GM19023 (cell line): ENCODE results near the gene DNAJC24.

Experiments
- ATAC-seq: cut with Tn5 transposase; IDR thresholded peaks from one replicate; pipeline ENCODE4 v1.9.1; 2021; ENCODE audit warnings: mild to moderate bottlenecking, moderate library complexity; ENCODE audit not compliant: unreplicated experiment

The DNAJC24 gene

DNA sequence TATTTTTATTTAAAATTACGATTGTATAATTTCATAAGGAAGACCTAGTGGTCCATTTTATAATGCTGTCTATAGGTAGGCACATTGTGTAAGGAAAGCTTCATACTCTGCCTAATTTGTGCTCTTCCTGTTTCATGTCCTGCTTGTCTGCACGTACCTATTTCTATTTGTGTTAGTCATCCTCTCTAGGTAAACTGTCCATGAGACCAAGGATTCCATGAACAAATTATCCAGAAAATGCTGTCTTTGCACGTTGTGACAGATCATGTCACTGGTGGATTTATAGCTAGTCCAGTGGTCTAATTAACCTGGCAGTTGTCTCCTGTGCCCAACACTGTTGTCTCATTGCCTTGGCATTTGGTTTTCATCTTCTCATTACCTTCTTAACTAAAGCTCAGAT, 44.7 kb downstream of the DNAJC24 start:
- ATAC-seq, result no peak

GRCh38 chr11:31415435-31415834, 45.8 kb downstream of the DNAJC24 start:
- ATAC-seq, result no peak

DNA sequence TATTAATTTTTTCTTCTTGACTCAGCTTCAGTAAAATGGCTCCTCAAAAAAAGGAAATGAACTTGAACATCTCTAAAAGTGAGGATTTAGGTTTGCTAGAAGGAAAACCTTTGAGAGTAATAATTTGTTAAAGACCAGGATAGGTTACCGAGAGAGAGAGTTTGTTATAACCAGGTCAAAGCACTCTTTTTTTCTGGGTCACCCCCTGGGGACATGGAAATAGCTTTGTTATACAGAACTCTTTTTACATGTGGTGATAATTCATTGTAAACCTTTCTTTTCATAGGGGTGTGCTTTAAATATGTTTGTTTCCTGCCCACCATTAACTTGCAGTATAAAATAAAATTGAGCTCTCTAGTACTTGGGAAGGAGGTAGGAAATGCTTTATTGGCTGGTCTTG, 47.7 kb downstream of the DNAJC24 start:
- ATAC-seq, result no peak

- no peak for ATAC-seq
Measured at GRCh38 chr11:31417816-31418215, 48.2 kb downstream of the DNAJC24 start.

GRCh38 chr11:31419138-31419537, 49.5 kb downstream of the DNAJC24 start:
- ATAC-seq, result no peak

DNA sequence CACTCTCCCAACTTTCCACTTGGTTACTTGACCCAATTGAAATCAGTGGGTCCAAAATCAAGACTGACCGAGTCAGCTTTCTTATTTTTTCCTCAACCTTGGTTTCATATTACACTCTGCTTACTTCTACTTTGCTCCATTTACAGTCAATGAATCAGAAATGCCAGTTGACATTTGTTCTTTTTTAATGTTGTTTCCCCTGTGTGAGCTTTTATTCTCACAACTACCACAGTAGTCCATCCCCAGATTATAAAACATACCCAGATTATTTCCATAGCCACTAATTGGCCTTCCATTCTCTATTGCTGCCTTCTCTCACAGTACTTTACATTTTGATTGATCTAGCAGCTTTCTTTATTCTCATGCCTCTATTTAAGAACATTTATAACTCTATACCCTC, 50.0 kb downstream of the DNAJC24 start:
- ATAC-seq, result no peak

GRCh38 chr11:31421820-31422219, 52.2 kb downstream of the DNAJC24 start:
- ATAC-seq, result no peak

- ATAC-seq, result no peak
Measured at GRCh38 chr11:31422703-31423102, 53.0 kb downstream of the DNAJC24 start.

DNA sequence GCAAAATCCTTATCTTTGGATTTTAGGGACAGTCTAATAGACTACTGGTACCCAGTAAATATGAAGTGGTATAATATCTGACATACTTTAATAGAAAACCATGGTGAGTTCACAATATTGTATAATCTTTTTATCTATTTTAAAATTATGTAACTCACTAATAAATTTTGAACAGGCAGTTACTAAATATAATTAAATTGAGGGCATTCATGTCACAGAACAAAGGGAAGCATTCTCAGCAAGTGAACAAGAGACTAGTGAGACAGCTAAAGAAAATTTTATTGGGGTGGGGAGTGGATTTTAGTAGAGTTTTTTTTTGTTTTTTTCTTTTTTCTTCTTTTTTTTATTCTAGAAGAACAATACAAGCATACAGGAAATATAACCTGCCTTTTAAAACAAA, 55.0 kb downstream of the DNAJC24 start:
- ATAC-seq, result no peak

GRCh38 chr11:31433851-31434250, 64.2 kb downstream of the DNAJC24 start:
- ATAC-seq, result no peak

DNA sequence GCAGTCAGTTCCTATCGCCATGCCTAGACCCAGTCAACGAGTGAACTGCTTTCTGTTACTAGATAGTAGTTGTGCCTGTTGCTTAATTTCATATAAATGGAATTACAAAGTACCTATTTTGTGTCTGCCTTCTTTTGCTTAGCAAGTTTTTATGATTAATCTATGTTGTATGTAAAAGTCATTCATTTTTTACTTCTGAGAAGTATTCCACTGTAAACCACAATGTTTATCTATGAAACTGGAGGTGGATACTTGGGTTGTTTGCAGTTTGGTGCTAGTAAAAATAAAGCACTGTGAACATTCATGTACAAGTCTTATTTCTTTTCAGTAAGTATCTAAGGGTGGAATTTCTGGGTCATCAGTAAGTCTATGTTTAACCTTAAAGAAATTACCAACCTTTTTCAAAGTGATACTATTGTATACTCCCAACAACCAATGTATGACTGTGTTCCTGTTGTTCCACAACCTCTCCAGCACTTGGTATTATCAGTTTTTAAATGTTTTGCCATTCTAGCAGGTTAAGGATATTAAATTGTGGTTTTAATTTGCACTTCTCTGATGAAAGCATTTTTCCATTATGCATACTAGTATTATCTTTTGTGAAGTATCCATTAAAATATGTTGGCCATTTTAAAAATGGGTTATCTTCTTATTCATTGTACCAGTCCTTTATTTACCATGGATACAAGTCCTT, 68.2 kb downstream of the DNAJC24 start:
- no peak for ATAC-seq

- no peak for ATAC-seq
Measured at GRCh38 chr11:31441296-31441695, 71.6 kb downstream of the DNAJC24 start.

GRCh38 chr11:31442086-31442485, 72.4 kb downstream of the DNAJC24 start:
- ATAC-seq, result no peak

- ATAC-seq, result no peak
Measured at GRCh38 chr11:31443802-31444201, 74.1 kb downstream of the DNAJC24 start.

DNA sequence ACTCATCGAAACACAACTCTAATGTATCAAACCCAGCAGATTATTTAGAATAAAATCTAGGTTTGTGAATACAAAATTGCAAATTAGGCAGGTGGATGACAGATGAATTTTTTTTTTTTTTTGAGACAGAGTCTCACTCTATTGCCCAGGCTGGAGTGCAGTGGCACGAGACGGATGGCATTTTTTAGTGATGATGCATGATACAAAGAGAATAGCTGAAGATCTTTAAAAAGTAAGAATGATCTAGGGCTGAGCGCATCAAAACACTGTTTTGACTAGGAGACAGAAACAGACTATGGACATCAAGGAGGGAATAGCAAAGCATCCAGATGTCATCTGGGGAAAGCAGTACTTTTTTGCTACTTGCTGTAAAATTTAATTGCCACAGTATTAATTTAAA, 76.0 kb downstream of the DNAJC24 start:
- ATAC-seq, result no peak

DNA sequence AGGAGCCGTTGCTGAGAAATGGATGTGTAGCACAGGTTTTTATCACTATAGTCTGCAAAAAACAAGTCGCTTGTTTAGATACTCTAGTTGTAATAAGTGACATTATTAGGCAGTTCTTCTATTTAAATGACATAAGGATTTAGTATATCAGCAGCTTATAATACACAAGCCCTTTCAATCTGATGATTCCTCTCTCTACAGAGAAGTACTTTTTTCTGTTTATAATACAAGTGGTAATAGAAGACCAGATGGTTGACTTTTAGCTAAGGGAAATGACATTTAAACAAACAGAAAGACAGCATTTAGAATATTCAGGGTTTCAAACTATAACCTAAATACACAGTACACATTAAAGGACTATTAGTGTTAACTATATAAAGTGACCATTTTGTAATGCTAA, 79.4 kb downstream of the DNAJC24 start:
- no peak for ATAC-seq

GRCh38 chr11:31450841-31451240, 81.2 kb downstream of the DNAJC24 start:
- no peak for ATAC-seq

DNA sequence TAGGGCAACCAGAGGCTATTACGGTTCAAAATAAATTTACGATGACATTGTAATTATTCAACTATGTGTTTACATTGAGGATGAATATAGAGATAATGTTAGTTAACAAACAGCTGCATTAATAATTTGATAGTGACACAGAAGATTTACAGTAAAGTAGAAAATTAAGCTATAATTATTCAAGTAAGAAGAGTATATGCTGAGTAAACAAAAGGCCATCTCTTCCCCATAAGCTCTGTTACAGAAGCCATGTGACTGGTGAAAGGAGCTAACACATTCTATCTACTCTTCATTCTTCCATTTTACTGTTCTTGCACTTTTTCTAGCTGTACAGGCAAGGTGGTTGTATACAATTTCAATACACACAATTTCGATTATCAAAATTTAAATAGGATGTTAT, 85.5 kb downstream of the DNAJC24 start:
- ATAC-seq, result no peak

DNA sequence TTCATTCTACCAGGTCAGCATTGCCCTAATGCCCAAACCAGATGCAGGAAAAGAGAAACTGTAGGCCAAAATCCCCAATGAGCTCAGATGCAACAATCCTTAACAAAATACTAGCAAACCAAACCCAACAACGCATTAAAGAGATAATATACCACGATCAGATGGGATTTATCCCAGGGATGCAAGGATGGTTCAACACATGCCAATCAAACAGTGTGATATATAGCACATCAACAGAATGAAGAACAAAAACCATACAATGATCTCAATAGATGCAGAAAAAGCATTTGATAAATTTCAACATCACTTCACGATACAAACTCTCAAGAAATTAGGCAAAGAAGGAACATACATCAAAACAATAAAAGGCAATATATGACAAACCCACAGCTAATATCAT, 94.8 kb downstream of the DNAJC24 start:
- no peak for ATAC-seq

DNA sequence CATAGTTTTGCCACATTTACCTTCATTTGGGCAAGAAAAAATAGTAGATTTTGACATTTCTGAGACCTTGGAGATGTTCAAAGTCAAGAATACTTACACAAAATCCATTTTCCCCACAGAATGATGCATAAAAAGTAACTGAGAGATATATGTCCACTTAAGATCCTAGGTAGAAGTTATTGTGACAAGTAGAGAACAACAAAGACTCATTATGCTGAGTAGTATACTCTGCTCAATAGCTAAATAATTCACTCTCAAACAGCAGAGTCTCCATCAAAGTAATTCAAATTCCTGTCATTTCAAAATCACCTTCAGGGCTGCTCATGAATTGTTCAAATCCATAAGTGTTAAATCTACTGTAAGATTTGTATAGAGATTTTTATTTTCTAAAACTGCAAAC, 104.4 kb downstream of the DNAJC24 start:
- no peak for ATAC-seq

GRCh38 chr11:31477528-31478222, 108.0 kb downstream of the DNAJC24 start:
- no peak for ATAC-seq

DNA sequence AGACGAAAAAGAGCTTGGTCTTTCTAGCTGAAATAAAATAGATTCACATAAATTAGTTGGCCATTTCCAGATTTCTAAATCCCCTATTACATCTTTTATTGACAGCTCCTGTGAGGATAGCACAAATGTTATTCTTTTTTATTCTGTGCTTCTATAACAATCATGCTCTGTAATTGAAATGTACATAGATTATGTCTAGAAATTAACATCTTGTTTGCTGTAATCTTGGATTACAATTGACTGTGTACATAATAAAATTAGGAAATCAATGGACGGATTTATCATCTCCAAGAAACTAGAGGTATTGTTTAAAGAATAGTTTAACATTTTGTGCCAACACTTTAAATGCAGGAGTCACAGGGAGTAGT, 108.5 kb downstream of the DNAJC24 start:
- no peak for ATAC-seq

GRCh38 chr11:31479066-31479465, 109.4 kb downstream of the DNAJC24 start:
- no peak for ATAC-seq
